Peyer's patch (tissue), 4 donors: Measurements from ENCODE around the gene HLTF. TPM values are rescaled to one million over a fixed set of nuclear protein-coding genes. Genes with fewer than 3 reads are reported as not detected.

Source experiments
- DNase-seq, 3 donors: peaks; one replicate each; pipeline ENCODE4 v3.0.0-alpha.2; 2017 to 2019
- H3K27ac ChIP-seq, 4 donors: fragments of 200-600 bp; sonication (generic); one replicate each; pipeline ENCODE4 v1.5.1; 2016 to 2019
- H3K27me3 ChIP-seq, 2 donors: fragments of 200-600 bp; sonication (generic); one replicate each; pipeline ENCODE4 v1.5.1; 2019
- H3K36me3 ChIP-seq, 3 donors: fragments of 200-600 bp; sonication (generic); one replicate each; pipeline ENCODE4 v1.5.1; 2016 to 2019
- H3K4me1 ChIP-seq, 4 donors: fragments of 200-600 bp; sonication (generic); one replicate each; pipeline ENCODE4 v1.5.1; 2016 to 2019
- H3K4me3 ChIP-seq, 4 donors: fragments of 200-600 bp; sonication (generic); 1 replicate in 3 of 4; 2 replicates in 1 of 4; pipeline ENCODE4 v1.5.1; 2016 to 2019; ENCODE audit warnings: mild to moderate bottlenecking in 1 of 4
- H3K9me3 ChIP-seq, 4 donors: fragments of 200-600 bp; sonication (generic); one replicate each; pipeline ENCODE4 v1.5.1; 2016 to 2019; ENCODE audit warnings: mild to moderate bottlenecking in 1 of 4
- POLR2A ChIP-seq, 2 donors: fragments of 450-650 bp; IDR thresholded peaks; one replicate each; pipeline ENCODE4 v1.5.1; 2017; ENCODE audit warnings: antibody characterized with exemption in 2 of 2, mild to moderate bottlenecking in 2 of 2, moderate library complexity in 2 of 2
- total RNA-seq, 4 donors: library from RNA; depleted of rRNA; stranded (reverse); fragments of >200 nt; gene quantifications; one replicate each; pipeline ENCODE4 v1.1.0, GENCODE V29; 2016
- TF ChIP-seq, protein P1 (sequence below), 6 experiments: fragments of 450-650 bp in 4 of 6; fragments of 200-600 bp in 2 of 6; sonication (generic) in 1 of 6; IDR thresholded peaks; one replicate each; pipeline ENCODE4 v1.5.1; 2017 to 2019; ENCODE audit warnings: antibody characterized with exemption in 6 of 6, mild to moderate bottlenecking in 3 of 6, moderate library complexity in 1 of 6

The HLTF gene
- total RNA-seq, 4 donors from 2014 or later, result 6.0 to 19.8 (median 12.4) TPM

DNA sequence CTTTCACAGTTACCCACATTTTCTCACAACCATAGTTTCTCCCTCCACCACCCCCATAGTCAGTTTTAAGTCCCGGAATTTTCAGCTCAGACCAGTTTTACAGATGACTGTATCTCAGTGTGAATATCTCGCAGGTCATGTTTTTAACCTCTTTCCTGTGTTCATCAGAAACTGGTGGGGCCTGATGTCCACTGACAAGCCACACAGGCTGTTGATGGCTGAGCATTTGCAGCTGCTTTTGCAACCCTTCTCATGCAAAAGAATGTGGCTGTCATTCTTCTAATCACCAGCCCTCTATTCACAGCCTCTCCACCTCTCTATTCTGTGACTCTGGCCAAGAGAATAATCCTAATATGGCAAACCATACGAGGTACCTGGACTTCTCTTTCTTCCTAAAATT lies 86.5 kb downstream of the HLTF start:
- Histone ChIP-seq H3K27me3 (no peaks in the 10 kb centered on the region), H3K36me3 (peaks cover 0 to 59% (median 0%) of the 10 kb centered on the region in 3 donors), H3K4me1 (no peaks in the 10 kb centered on the region), H3K27ac (no peak overlapping the region), H3K4me3 (no peak overlapping the region), H3K9me3 (no peaks in the 10 kb centered on the region)
- DNase-seq, result no peak
- TF ChIP-seq, protein P1, sequence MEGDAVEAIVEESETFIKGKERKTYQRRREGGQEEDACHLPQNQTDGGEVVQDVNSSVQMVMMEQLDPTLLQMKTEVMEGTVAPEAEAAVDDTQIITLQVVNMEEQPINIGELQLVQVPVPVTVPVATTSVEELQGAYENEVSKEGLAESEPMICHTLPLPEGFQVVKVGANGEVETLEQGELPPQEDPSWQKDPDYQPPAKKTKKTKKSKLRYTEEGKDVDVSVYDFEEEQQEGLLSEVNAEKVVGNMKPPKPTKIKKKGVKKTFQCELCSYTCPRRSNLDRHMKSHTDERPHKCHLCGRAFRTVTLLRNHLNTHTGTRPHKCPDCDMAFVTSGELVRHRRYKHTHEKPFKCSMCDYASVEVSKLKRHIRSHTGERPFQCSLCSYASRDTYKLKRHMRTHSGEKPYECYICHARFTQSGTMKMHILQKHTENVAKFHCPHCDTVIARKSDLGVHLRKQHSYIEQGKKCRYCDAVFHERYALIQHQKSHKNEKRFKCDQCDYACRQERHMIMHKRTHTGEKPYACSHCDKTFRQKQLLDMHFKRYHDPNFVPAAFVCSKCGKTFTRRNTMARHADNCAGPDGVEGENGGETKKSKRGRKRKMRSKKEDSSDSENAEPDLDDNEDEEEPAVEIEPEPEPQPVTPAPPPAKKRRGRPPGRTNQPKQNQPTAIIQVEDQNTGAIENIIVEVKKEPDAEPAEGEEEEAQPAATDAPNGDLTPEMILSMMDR (IDR thresholded peaks at IDR 0.05), result no peak
- no peak for TF ChIP-seq POLR2A (IDR thresholded peaks at IDR 0.05)

DNA sequence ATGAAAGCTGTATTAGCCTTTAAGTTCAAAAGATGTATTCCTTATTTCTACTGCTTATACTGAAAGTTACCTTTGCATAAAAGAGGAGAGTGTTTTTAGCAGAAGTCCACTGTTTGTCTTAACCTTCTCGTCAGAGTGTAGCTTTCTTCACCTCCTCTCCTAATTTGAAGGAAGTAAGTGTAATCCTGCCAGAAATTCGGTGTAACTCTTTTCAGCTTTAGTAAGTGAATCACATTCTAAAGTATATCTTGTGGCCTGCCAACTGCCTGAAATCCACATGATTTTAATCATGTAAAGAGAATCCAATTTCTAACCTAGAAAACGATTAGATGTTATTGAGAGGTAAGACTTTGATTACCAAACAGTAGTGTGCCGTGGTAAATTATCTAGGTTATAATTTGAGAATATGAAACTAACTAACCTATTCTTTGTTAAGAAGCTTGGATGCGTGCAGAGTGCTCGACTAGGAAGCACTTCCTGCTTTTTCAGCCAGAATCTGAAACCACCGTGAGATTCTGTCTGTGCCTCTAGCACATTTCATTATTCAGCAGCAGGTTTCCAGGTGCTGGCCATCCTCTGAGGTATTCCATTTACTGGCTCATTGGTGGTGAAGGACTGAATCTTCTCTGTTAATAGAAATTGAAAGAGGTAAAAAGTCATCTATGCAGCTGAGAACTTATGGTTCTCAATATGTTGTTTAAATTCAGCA lies 87.5 kb downstream of the HLTF start:
- no peaks in the 10 kb centered on the region for H3K9me3 ChIP-seq
- H3K4me3 ChIP-seq, result no peak overlapping the region
- TF ChIP-seq, protein P1 (IDR thresholded peaks at IDR 0.05), result no peak
- no peaks in the 10 kb centered on the region for H3K27me3 ChIP-seq
- DNase-seq, result no peak
- H3K4me1 ChIP-seq, result no peaks in the 10 kb centered on the region
- peak overlapping the region in 1 of 4 donors; percentile 23 for H3K27ac ChIP-seq
- H3K36me3 ChIP-seq, result peaks cover 0 to 65% (median 0%) of the 10 kb centered on the region in 3 donors

DNA sequence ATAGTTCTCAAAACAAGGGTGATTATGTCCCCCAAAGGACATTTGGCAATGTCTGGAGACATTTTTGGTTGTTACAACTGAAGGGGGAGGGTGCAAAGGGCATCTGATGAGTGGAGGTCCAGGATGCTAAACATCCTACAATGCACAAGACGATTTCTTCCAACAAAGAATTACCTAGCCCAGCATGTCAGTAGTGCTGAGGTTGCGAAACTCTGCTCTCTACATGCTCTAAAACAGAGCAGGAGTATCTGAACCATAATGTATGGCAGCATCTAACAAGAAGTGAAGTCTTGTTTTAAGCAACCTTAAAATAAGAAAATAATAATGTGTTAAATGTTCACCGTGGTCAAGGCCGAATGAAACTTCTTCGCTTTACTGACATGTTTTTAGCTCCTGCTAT lies 88.0 kb downstream of the HLTF start:
- Histone ChIP-seq H3K4me3 (no peak overlapping the region), H3K36me3 (peaks cover 0 to 60% (median 0%) of the 10 kb centered on the region in 3 donors), H3K9me3 (no peaks in the 10 kb centered on the region), H3K27ac (no peak overlapping the region), H3K27me3 (no peaks in the 10 kb centered on the region), H3K4me1 (peaks cover 0 to 3% (median 0%) of the 10 kb centered on the region in 4 donors)
- DNase-seq, result no peak
- TF ChIP-seq, protein P1 (IDR thresholded peaks at IDR 0.05), result no peak
- TF ChIP-seq POLR2A (IDR thresholded peaks at IDR 0.05), result no peak

DNA sequence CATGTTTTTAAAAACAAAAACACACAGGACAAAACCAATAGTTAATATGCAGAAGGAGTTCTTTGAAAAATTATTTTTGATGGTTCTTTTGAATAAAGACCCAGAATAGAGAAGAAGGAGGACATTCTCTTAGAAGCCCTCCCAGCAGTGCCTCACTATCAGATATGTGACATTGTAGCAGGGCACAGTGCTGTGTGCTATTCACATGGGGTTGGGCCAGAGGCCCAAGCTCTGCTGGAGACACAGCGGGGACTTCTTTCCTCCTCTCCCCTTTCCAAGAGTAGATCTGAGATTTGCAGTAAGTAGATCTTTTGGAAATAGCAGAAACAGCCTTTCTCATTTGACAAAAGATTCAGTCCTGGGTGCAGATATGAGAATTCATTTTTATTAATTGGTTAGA lies 88.7 kb downstream of the HLTF start:
- no peak overlapping the region for H3K4me3 ChIP-seq
- H3K9me3 ChIP-seq, result no peaks in the 10 kb centered on the region
- H3K36me3 ChIP-seq, result peaks cover 0 to 57% (median 0%) of the 10 kb centered on the region in 3 donors
- no peaks in the 10 kb centered on the region for H3K27me3 ChIP-seq
- no peak overlapping the region for H3K27ac ChIP-seq
- DNase-seq, result no peak
- TF ChIP-seq POLR2A (IDR thresholded peaks at IDR 0.05), result no peak
- TF ChIP-seq, protein P1 (IDR thresholded peaks at IDR 0.05), result no peak
- H3K4me1 ChIP-seq, result peaks cover 0 to 10% (median 0%) of the 10 kb centered on the region in 4 donors

DNA sequence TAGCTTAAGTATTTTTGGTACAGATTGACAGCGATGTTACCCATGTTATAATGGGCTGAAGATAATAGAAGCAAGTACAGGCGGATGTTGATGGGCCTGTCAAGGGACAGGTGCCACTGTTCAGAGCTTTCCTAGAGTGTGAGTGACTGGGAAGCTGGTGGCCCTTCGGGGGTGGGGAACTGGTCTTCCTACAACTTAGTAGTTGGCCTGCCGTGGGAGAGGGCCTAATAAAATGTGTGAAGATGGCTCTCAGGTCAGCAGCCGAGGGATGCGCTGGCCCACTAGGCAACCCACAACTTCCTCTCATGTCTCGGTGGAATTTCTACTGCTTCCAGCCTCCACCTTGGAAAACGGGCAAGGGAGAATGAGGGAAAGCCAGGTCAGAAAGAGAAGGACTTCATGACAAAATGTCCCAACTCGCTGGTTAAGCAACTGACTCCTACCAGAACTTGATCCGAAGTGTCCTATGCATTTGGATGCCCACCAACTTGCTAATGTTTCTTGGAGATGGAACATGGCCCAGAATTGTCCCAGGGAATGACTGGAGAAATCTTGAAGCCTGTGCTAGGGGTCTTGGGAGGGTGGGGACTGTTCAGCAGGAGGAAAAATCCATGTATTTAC lies 93.6 kb downstream of the HLTF start:
- Histone ChIP-seq H3K36me3 (peaks cover 0 to 34% (median 0%) of the 10 kb centered on the region in 3 donors), H3K9me3 (no peaks in the 10 kb centered on the region), H3K27me3 (no peaks in the 10 kb centered on the region), H3K27ac (peak overlapping the region; percentile 86 to 97 (median 92)), H3K4me3 (peak overlapping the region in 2 of 4 donors; percentile 90 to 97), H3K4me1 (peaks cover 0 to 17% (median 0%) of the 10 kb centered on the region in 4 donors)
- DNase-seq, result no peak
- no peak for TF ChIP-seq POLR2A (IDR thresholded peaks at IDR 0.05)
- TF ChIP-seq, protein P1 (IDR thresholded peaks at IDR 0.05), result no peak
